ENCODE data around the gene TYRP1.

Gene TYRP1

DNA sequence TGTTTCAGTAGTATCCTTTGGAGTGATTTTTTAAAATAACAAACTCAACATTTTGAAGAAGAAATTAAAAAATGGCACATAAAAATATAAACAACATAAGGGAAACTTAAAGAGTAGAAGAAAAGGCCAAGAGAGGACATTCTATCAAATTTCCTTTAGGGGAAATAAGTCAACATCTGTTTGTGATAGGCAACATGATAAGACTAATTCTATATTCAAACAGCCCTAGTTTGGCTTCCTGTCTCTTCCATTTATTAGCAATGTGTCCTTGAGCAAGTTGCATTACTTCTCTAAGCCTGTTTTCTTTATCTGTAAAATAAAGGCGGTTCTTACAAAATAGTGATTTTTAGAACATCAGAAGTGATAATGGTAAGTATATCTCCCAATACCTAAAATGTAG is 24.7 kb downstream of the TYRP1 start:
- Histone ChIP-seq H3K27ac (no peak overlapping the region), H3K4me3 (no peak overlapping the region)
- DNase-seq (ENCODE audit: low spot score), result no peak
- TF ChIP-seq, protein P1, sequence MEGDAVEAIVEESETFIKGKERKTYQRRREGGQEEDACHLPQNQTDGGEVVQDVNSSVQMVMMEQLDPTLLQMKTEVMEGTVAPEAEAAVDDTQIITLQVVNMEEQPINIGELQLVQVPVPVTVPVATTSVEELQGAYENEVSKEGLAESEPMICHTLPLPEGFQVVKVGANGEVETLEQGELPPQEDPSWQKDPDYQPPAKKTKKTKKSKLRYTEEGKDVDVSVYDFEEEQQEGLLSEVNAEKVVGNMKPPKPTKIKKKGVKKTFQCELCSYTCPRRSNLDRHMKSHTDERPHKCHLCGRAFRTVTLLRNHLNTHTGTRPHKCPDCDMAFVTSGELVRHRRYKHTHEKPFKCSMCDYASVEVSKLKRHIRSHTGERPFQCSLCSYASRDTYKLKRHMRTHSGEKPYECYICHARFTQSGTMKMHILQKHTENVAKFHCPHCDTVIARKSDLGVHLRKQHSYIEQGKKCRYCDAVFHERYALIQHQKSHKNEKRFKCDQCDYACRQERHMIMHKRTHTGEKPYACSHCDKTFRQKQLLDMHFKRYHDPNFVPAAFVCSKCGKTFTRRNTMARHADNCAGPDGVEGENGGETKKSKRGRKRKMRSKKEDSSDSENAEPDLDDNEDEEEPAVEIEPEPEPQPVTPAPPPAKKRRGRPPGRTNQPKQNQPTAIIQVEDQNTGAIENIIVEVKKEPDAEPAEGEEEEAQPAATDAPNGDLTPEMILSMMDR (IDR thresholded peaks at IDR 0.05), result no peak

DNA sequence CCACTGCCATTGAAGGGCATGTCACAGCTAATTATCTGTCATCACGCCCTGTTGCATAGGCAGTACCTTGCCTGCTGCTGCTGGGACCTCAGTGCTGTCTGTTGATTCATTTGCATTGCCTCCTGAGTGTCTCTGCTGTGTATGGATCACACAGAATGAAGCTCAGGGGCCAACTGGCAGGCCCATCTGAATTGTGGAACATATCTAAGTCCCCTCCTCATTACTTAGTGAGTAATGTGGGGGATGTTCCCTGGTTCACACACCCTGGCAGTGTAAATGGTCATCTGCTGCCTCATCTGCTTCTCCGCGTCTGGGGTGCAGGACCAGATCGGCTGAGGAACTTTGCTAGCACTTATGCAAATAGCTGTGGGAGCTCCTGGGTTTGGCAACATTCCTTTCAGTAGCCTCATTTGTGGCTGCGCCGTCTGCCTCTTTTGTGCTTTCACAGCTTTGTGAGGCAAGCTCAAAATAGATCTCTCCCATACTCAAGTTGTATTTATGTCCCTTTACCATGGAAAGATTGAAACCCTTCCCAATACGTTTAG is 25.4 kb downstream of the TYRP1 start:
- H3K4me3 ChIP-seq, result no peak overlapping the region

DNA sequence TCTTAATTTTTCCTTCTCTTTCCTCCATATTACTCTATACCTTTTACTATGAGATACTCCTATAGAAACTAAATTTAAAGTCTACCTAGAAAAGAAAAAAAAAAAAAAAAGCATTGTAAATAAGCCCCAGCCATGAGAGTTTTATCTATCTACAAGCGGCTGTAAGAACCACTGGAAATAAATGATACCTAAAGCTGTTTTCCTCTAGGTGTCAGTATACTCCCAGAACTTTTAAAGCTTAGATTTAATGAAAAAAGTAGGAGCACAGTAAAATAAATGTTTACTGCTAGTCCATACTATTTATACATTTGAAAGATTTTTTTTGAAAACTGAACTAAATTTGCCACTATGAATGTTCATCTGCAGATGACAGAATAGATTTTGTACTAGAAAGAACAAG is 26.2 kb downstream of the TYRP1 start:
- Histone ChIP-seq H3K27ac (no peak overlapping the region), H3K4me3 (no peak overlapping the region)
- DNase-seq (ENCODE audit: low spot score), result no peak
- TF ChIP-seq, protein P1 (IDR thresholded peaks at IDR 0.05), result no peak

More for the DNA sequence above, 25.4 kb downstream of the TYRP1 start:
- DNase-seq (ENCODE audit: low spot score), result no peak
- TF ChIP-seq, protein P1 (IDR thresholded peaks at IDR 0.05), result no peak
- no peak overlapping the region for H3K27ac ChIP-seq

DNA sequence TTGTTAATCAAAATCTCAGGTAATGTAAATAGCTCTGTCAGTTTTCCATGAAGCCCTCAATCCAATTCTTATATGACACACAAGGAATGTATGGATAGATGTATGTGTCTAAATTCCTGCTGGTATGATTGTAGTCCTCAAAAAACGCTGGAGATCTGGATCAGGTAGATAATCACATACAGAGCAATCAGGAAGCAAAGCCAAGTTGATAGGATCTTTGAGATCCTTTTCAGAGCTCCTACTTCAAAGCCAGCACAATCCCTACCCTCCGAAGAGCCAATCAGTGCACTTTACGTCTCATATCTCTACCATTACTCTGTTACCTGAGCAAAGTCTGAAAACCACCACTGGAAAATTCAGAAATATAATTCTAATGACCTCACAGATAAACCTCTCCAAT is 27.4 kb downstream of the TYRP1 start:
- TF ChIP-seq, protein P1 (IDR thresholded peaks at IDR 0.05), result no peak
- Histone ChIP-seq H3K27ac (no peak overlapping the region), H3K4me3 (no peak overlapping the region)
- no peak for DNase-seq (ENCODE audit: low spot score)

DNA sequence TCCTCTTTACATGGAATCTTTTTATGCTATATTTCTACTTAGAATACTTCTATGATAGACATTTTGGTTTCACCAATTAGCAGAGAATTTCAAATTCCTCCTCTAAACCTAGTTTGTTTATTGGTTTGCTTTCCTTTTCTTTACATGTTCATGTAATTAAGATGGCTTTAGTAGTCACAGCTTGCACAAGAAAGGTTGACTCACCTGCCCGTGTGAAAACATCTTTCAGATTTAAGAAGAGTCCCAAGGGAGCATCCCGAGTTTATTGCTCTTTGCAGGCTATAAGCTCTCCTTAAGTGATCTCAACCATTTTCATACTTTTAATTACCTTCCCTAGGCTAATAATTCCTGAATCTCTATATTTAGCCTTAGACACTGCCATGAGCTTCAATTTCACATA is 28.9 kb downstream of the TYRP1 start:
- TF ChIP-seq, protein P1 (IDR thresholded peaks at IDR 0.05), result no peak
- H3K27ac ChIP-seq, result no peak overlapping the region
- no peak overlapping the region for H3K4me3 ChIP-seq
- no peak for DNase-seq (ENCODE audit: low spot score)

DNA sequence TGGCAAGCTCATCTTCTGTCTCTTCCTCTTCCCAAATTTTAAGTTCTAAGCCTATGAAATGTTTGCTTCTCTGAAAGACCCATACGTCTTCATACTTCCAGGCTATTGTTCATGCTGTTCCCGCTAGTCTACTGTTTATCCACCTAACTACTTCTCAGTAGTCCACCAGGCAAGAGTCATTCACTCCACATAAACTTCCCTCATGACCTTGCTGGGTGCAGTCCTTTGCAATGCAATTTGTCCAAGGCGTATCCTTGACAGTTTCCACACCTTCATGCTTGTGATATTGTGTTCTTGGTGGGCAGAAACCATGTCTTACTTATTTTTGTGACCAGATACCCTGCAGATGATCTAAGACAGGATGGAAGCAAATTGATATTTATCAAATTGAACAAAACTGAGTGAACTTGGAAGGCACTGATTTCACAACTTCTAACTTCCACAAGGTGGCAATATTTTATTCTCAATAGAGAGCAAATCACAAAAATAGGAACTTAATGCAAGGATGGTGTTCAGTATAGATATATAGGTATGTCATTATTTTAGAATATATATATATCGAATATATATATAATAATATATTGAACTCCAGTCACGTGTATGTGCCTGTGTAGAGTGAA is 30.3 kb downstream of the TYRP1 start:
- H3K27ac ChIP-seq, result no peak overlapping the region
- DNase-seq (ENCODE audit: low spot score), result no peak
- no peak overlapping the region for H3K4me3 ChIP-seq
- TF ChIP-seq, protein P1 (IDR thresholded peaks at IDR 0.05), result no peak

DNA sequence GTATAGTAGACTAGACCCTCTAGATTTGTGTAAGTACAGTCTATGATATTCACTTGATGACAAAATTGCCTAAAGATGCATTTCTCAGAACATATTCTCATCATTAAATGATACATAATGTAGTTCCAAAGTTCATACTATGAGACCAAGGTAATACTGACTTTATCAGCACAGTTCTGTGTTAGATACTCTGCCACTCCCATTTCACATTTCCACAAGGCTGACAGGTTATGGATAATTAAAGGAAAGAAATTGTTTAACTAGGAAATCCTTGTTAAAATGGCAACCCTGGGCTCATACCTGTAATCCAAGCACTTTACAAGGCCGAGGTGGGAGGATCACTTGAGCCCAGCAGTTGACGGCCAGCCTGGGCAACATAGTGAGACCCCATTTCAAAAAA is 33.6 kb downstream of the TYRP1 start:
- TF ChIP-seq, protein P1 (IDR thresholded peaks at IDR 0.05), result no peak
- H3K4me3 ChIP-seq, result no peak overlapping the region
- no peak for DNase-seq (ENCODE audit: low spot score)
- H3K27ac ChIP-seq, result no peak overlapping the region
